Measurements from ENCODE around the gene YBX2. TPM values are rescaled to one million over a fixed set of nuclear protein-coding genes. Genes with fewer than 3 reads are reported as not detected.
"Not testable (repeated sequence)": the region's sequence is repeated elsewhere in the genome, so short reads cannot be mapped to it uniquely, and the experiment has no call there.

Gene YBX2
- total and polyA plus RNA-seq, 2 donors (not counting 3 experiments of a cell fraction or from before 2014, with no cell fraction given): 0.15 to 0.31 TPM

DNA sequence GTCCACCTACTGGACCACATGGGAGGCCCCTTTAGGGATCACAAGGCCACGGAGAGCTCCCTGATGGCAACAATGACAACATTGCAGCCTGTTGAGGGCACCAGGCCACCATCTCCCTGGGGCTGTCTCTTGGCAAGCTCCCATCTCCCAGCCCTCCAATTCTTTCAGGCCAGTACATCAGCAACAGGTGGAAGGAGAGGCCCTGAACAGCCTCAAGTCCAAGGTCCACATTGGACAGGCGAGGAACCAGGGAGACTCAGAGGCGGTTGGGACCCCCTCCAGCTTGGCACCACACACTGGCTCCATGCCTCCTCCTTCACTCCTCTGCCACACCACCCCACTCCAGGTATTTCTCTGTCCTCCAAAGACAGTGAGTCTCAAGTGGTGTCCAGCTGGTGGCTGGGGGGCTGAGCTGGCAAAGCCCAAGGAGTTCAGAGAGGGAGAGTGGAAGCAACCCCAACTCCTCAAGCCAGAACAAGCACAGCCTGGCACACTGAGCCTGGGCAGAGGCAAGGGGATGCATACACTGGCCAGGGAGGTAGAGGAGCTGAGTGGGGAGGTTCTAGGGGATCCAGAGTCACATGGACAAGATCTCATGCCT is 40.6 kb upstream of the YBX2 start:
- Histone ChIP-seq H3K36me3 (ENCODE audit: control insufficient read depth in 2 of 2, extremely low read depth in 1 of 2, insufficient read depth in 2 of 2, low read length in 2 of 2) (no peaks in the 10 kb centered on the region), H3K9ac (replicated peaks; ENCODE audit: extremely low read depth, insufficient read depth, low read length) (no peak overlapping the region), H4K20me1 (replicated peaks; ENCODE audit: control insufficient read depth, extremely low read depth, insufficient read depth, low read length) (no peaks in the 10 kb centered on the region), H3K79me2 (ENCODE audit: control insufficient read depth, insufficient read depth, low read length) (no peaks in the 10 kb centered on the region), H3K4me3 (replicated peaks in 1 of 3; ENCODE audit: insufficient read depth in 1 of 3, low read depth in 1 of 3, low read length in 3 of 3) (no peak overlapping the region), H3K4me1 (ENCODE audit: control insufficient read depth, extremely low read depth, insufficient read depth, low read length) (peaks cover 4% of the 10 kb centered on the region), H3K4me2 (ENCODE audit: insufficient read depth, low read length) (no peak overlapping the region), H3K9me1 (replicated peaks; ENCODE audit: control insufficient read depth, extremely low read depth, insufficient read depth, low read length) (no peaks in the 10 kb centered on the region), H3K9me3 (replicated peaks; ENCODE audit: control insufficient read depth, insufficient read depth, low read length) (no peaks in the 10 kb centered on the region), H3K27ac (ENCODE audit: insufficient read depth, low read depth, low read length) (no peak overlapping the region), H2AFZ (ENCODE audit: low read depth, low read length) (no peak overlapping the region), H3K27me3 (ENCODE audit: control insufficient read depth in 2 of 2, insufficient read depth in 2 of 2, low read length in 2 of 2) (peaks cover 0 to 2% of the 10 kb centered on the region in 2 experiments)
- no peak for TF ChIP-seq POLR2A (IDR thresholded peaks at IDR 0.05; ENCODE audit: low read depth, low read length)
- TF ChIP-seq, protein P1, sequence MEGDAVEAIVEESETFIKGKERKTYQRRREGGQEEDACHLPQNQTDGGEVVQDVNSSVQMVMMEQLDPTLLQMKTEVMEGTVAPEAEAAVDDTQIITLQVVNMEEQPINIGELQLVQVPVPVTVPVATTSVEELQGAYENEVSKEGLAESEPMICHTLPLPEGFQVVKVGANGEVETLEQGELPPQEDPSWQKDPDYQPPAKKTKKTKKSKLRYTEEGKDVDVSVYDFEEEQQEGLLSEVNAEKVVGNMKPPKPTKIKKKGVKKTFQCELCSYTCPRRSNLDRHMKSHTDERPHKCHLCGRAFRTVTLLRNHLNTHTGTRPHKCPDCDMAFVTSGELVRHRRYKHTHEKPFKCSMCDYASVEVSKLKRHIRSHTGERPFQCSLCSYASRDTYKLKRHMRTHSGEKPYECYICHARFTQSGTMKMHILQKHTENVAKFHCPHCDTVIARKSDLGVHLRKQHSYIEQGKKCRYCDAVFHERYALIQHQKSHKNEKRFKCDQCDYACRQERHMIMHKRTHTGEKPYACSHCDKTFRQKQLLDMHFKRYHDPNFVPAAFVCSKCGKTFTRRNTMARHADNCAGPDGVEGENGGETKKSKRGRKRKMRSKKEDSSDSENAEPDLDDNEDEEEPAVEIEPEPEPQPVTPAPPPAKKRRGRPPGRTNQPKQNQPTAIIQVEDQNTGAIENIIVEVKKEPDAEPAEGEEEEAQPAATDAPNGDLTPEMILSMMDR (IDR thresholded peaks at IDR 0.05; ENCODE audit: extremely low read depth in 1 of 2, insufficient read depth in 1 of 2, low read depth in 1 of 2, low read length in 2 of 2): no peak
- BruUV-seq (replicated peaks): no TSS peak
- ChIA-PET POLR2A (no interaction called here), CTCF (interaction anchor here (1.3 kb wide), 1 partner anchor 15 kb away, joined by 4 read pairs; no protein-coding TSS in a partner anchor)
- FAIRE-seq (no peak), DNase-seq (ENCODE audit: low read depth, low spot score) (no peak)
- dilution Hi-C loops (cut with MboI; ENCODE audit: extremely low pct_ligation_motif_present, low sequenced_read_pairs) (no loop called here), intact Hi-C loops (cut with micrococcal nuclease) (no loop called here)

DNA sequence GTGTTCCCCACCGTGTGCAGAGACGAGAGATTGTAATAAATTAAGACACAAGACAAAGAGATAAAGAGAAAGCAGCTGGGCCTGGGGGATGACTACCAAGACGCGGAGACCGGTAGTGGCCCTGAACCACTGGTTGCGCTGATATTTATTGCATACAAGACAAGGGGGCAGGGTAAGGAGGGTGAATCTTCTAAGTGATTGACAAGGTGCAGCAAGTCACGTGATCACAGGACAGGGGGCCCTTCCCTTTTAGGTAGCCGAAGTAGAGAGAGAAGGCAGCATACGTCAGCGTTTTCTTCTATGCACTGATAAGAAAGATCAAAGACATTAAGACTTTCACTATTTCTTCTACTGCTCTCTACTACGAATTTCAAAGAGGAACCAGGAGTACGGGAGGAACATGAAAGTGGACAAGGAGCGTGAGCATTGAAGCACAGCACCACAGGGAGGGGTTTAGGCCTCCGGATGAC is 38.2 kb upstream of the YBX2 start:
- H3K4me1 ChIP-seq (ENCODE audit: control insufficient read depth, extremely low read depth, insufficient read depth, low read length): peaks cover 10% of the 10 kb centered on the region
- H3K27ac ChIP-seq (ENCODE audit: insufficient read depth, low read depth, low read length); H3K9ac ChIP-seq (replicated peaks; ENCODE audit: extremely low read depth, insufficient read depth, low read length); BruUV-seq (replicated peaks); H3K36me3 ChIP-seq (ENCODE audit: control insufficient read depth in 2 of 2, extremely low read depth in 1 of 2, insufficient read depth in 2 of 2, low read length in 2 of 2); POLR2A ChIA-PET; intact Hi-C loops (cut with micrococcal nuclease); H3K79me2 ChIP-seq (ENCODE audit: control insufficient read depth, insufficient read depth, low read length); dilution Hi-C loops (cut with MboI; ENCODE audit: extremely low pct_ligation_motif_present, low sequenced_read_pairs); DNase-seq (ENCODE audit: low read depth, low spot score); H3K9me1 ChIP-seq (replicated peaks; ENCODE audit: control insufficient read depth, extremely low read depth, insufficient read depth, low read length); H3K4me2 ChIP-seq (ENCODE audit: insufficient read depth, low read length); H3K9me3 ChIP-seq (replicated peaks; ENCODE audit: control insufficient read depth, insufficient read depth, low read length); H4K20me1 ChIP-seq (replicated peaks; ENCODE audit: control insufficient read depth, extremely low read depth, insufficient read depth, low read length); FAIRE-seq; H3K4me3 ChIP-seq (replicated peaks in 1 of 3; ENCODE audit: insufficient read depth in 1 of 3, low read depth in 1 of 3, low read length in 3 of 3); CTCF ChIA-PET; H3K27me3 ChIP-seq (ENCODE audit: control insufficient read depth in 2 of 2, insufficient read depth in 2 of 2, low read length in 2 of 2); H2AFZ ChIP-seq (ENCODE audit: low read depth, low read length): not testable (repeated sequence)

Measured in endothelial cell of umbilical vein (primary cell).